ENCODE measurements around the gene SMPX. TPM values are rescaled to one million over a fixed set of nuclear protein-coding genes. Genes with fewer than 3 reads are reported as not detected.

The SMPX gene
- total and polyA plus RNA-seq, 2 experiments from 2014 or later = not detected

DNA sequence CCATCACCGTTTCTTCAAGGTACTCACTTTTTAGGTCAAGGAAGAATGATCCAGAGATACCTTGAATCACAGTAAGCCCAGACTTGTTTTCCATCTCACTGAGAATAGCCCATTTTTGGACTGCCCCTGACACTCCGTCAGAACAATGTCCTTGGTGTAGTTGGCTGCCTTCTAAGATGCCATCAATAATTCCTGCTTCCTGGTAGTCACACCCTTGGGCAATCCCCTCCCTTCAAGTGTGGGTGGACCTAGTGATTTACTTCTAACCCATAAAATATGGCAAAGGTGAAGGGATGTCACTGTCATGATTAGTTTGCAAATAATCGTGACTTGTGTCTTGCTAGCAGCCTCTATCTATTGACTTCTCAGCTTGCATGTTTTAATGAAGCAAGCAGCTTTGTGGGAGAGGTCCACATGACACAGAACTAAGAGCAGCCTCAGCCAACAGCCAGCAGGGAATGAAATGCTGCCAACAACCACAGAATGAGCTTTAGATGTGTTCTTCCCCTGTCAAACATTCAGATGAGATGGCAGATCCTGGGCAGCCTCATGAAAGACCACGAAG is 79.8 kb downstream of the SMPX start:
- peaks cover 12% of the 10 kb centered on the region; the same call in 2 of the 3 replicates for H3K4me1 Mint-ChIP-seq
- Histone ChIP-seq H3F3A (replicated peaks; ENCODE audit: low read depth) (no peaks in the 10 kb centered on the region), H3K4me1 (ENCODE audit: insufficient read depth) (no peaks in the 10 kb centered on the region), H4K20me1 (replicated peaks; ENCODE audit: insufficient read depth) (no peaks in the 10 kb centered on the region), H3K27me3 (ENCODE audit: insufficient read depth) (no peaks in the 10 kb centered on the region), H3K79me2 (replicated peaks; ENCODE audit: insufficient read depth) (no peaks in the 10 kb centered on the region), H3K36me3 (ENCODE audit: insufficient read depth) (no peaks in the 10 kb centered on the region), H3K4me2 (no peak overlapping the region), H3K4me3 (no peak overlapping the region), H2AFZ (no peak overlapping the region), H3K9me2 (ENCODE audit: insufficient read depth) (no peaks in the 10 kb centered on the region), H3K27ac (ENCODE audit: low read depth) (no peak overlapping the region)
- DNase-seq (ENCODE audit: low spot score) (no peak), ATAC-seq (no peak)
- H3K9me3 Mint-ChIP-seq = no peaks in the 10 kb centered on the region
- TF ChIP-seq NANOG (IDR thresholded peaks at IDR 0.05; ENCODE audit: borderline replicate concordance) = no peak
- TF ChIP-seq EZH2 (IDR thresholded peaks at IDR 0.05; ENCODE audit: low read depth, unreplicated experiment) = no peak
- TF ChIP-seq, protein P1, sequence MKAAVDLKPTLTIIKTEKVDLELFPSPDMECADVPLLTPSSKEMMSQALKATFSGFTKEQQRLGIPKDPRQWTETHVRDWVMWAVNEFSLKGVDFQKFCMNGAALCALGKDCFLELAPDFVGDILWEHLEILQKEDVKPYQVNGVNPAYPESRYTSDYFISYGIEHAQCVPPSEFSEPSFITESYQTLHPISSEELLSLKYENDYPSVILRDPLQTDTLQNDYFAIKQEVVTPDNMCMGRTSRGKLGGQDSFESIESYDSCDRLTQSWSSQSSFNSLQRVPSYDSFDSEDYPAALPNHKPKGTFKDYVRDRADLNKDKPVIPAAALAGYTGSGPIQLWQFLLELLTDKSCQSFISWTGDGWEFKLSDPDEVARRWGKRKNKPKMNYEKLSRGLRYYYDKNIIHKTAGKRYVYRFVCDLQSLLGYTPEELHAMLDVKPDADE (IDR thresholded peaks at IDR 0.05) = no peak
- TF ChIP-seq JUNB (IDR thresholded peaks at IDR 0.05; ENCODE audit: unreplicated experiment) = no peak
- TF ChIP-seq ZNF114 (CRISPR knock-in tag; IDR thresholded peaks at IDR 0.05) = no peak
- TF ChIP-seq, protein P2, sequence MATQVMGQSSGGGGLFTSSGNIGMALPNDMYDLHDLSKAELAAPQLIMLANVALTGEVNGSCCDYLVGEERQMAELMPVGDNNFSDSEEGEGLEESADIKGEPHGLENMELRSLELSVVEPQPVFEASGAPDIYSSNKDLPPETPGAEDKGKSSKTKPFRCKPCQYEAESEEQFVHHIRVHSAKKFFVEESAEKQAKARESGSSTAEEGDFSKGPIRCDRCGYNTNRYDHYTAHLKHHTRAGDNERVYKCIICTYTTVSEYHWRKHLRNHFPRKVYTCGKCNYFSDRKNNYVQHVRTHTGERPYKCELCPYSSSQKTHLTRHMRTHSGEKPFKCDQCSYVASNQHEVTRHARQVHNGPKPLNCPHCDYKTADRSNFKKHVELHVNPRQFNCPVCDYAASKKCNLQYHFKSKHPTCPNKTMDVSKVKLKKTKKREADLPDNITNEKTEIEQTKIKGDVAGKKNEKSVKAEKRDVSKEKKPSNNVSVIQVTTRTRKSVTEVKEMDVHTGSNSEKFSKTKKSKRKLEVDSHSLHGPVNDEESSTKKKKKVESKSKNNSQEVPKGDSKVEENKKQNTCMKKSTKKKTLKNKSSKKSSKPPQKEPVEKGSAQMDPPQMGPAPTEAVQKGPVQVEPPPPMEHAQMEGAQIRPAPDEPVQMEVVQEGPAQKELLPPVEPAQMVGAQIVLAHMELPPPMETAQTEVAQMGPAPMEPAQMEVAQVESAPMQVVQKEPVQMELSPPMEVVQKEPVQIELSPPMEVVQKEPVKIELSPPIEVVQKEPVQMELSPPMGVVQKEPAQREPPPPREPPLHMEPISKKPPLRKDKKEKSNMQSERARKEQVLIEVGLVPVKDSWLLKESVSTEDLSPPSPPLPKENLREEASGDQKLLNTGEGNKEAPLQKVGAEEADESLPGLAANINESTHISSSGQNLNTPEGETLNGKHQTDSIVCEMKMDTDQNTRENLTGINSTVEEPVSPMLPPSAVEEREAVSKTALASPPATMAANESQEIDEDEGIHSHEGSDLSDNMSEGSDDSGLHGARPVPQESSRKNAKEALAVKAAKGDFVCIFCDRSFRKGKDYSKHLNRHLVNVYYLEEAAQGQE (IDR thresholded peaks at IDR 0.05; ENCODE audit: unreplicated experiment) = no peak
- TF ChIP-seq CREB1 (CRISPR knock-in tag; IDR thresholded peaks at IDR 0.05; ENCODE audit: low read depth) = no peak
- TF ChIP-seq STAT1 (IDR thresholded peaks at IDR 0.05; ENCODE audit: unreplicated experiment) = no peak
- TF ChIP-seq, protein P3, sequence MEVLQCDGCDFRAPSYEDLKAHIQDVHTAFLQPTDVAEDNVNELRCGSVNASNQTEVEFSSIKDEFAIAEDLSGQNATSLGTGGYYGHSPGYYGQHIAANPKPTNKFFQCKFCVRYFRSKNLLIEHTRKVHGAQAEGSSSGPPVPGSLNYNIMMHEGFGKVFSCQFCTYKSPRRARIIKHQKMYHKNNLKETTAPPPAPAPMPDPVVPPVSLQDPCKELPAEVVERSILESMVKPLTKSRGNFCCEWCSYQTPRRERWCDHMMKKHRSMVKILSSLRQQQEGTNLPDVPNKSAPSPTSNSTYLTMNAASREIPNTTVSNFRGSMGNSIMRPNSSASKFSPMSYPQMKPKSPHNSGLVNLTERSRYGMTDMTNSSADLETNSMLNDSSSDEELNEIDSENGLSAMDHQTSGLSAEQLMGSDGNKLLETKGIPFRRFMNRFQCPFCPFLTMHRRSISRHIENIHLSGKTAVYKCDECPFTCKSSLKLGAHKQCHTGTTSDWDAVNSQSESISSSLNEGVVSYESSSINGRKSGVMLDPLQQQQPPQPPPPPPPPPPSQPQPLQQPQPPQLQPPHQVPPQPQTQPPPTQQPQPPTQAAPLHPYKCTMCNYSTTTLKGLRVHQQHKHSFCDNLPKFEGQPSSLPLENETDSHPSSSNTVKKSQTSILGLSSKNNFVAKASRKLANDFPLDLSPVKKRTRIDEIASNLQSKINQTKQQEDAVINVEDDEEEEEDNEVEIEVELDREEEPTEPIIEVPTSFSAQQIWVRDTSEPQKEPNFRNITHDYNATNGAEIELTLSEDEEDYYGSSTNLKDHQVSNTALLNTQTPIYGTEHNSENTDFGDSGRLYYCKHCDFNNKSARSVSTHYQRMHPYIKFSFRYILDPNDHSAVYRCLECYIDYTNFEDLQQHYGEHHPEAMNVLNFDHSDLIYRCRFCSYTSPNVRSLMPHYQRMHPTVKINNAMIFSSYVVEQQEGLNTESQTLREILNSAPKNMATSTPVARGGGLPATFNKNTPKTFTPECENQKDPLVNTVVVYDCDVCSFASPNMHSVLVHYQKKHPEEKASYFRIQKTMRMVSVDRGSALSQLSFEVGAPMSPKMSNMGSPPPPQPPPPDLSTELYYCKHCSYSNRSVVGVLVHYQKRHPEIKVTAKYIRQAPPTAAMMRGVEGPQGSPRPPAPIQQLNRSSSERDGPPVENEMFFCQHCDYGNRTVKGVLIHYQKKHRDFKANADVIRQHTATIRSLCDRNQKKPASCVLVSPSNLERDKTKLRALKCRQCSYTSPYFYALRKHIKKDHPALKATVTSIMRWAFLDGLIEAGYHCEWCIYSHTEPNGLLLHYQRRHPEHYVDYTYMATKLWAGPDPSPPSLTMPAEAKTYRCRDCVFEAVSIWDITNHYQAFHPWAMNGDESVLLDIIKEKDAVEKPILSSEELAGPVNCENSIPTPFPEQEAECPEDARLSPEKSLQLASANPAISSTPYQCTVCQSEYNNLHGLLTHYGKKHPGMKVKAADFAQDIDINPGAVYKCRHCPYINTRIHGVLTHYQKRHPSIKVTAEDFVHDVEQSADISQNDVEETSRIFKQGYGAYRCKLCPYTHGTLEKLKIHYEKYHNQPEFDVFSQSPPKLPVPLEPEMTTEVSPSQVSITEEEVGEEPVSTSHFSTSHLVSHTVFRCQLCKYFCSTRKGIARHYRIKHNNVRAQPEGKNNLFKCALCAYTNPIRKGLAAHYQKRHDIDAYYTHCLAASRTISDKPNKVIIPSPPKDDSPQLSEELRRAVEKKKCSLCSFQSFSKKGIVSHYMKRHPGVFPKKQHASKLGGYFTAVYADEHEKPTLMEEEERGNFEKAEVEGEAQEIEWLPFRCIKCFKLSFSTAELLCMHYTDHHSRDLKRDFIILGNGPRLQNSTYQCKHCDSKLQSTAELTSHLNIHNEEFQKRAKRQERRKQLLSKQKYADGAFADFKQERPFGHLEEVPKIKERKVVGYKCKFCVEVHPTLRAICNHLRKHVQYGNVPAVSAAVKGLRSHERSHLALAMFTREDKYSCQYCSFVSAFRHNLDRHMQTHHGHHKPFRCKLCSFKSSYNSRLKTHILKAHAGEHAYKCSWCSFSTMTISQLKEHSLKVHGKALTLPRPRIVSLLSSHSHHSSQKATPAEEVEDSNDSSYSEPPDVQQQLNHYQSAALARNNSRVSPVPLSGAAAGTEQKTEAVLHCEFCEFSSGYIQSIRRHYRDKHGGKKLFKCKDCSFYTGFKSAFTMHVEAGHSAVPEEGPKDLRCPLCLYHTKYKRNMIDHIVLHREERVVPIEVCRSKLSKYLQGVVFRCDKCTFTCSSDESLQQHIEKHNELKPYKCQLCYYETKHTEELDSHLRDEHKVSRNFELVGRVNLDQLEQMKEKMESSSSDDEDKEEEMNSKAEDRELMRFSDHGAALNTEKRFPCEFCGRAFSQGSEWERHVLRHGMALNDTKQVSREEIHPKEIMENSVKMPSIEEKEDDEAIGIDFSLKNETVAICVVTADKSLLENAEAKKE (CRISPR knock-in tag; IDR thresholded peaks at IDR 0.05) = no peak
- no peak for TF ChIP-seq POLR2AphosphoS5 (IDR thresholded peaks at IDR 0.05; ENCODE audit: low read depth)
- TF ChIP-seq ZNF331 (CRISPR knock-in tag; IDR thresholded peaks at IDR 0.05; ENCODE audit: low read depth) = no peak
- TF ChIP-seq, protein P4, sequence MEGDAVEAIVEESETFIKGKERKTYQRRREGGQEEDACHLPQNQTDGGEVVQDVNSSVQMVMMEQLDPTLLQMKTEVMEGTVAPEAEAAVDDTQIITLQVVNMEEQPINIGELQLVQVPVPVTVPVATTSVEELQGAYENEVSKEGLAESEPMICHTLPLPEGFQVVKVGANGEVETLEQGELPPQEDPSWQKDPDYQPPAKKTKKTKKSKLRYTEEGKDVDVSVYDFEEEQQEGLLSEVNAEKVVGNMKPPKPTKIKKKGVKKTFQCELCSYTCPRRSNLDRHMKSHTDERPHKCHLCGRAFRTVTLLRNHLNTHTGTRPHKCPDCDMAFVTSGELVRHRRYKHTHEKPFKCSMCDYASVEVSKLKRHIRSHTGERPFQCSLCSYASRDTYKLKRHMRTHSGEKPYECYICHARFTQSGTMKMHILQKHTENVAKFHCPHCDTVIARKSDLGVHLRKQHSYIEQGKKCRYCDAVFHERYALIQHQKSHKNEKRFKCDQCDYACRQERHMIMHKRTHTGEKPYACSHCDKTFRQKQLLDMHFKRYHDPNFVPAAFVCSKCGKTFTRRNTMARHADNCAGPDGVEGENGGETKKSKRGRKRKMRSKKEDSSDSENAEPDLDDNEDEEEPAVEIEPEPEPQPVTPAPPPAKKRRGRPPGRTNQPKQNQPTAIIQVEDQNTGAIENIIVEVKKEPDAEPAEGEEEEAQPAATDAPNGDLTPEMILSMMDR (conservative IDR thresholded peaks at IDR 0.05; ENCODE audit: low read depth in 2 of 2) = no peak
- no peak for TF ChIP-seq EZH2phosphoT487 (IDR thresholded peaks at IDR 0.05; ENCODE audit: unreplicated experiment)
- no peak overlapping the region for H3K4me3 Mint-ChIP-seq
- no peak overlapping the region for H3K27ac Mint-ChIP-seq
- H3K36me3 Mint-ChIP-seq (ENCODE audit: low read depth) = no peaks in the 10 kb centered on the region
- H3K27me3 Mint-ChIP-seq (ENCODE audit: insufficient read depth, low read depth, poor library complexity) = peaks cover 4% of the 10 kb centered on the region
